Caco-2 (cell line): Measurements from ENCODE around the gene STK32B. TPM values are rescaled to one million over a fixed set of nuclear protein-coding genes. Genes with fewer than 3 reads are reported as not detected.

Source experiments
- BruUV-seq: library from RNA; stranded (reverse); fragments of 400-500 nt; replicated peaks from 2 replicates; lab custom pipeline; 2021; lab: Mats Ljungman, UMichigan
- CTCF ChIA-PET: fragments of 300-600 bp; sonication (Branson Sonifier 250); formaldehyde crosslinking; loops from one replicate; lab custom pipeline; 2022; ENCODE audit warnings: antibody characterized with exemption; lab: Charles Lee
- POLR2A ChIA-PET: fragments of 300-600 bp; sonication (Branson Sonifier 250); formaldehyde crosslinking; loops from one replicate; lab custom pipeline; 2022; ENCODE audit warnings: antibody characterized with exemption; lab: Charles Lee
- DNase-seq, 2 experiments: peaks; one replicate each; pipeline versions ENCODE4 v3.0.0 to v3.0.0-alpha.2; 2020 to 2022
- H3K27me3 ChIP-seq: replicated peaks from 2 replicates; pipeline ENCODE4 v1.6.0; 2011; ENCODE audit warnings: low read length; ENCODE audit not compliant: control insufficient read depth, insufficient read depth
- H3K36me3 ChIP-seq: 2 replicates; pipeline ENCODE4 v1.5.1; 2011; ENCODE audit warnings: low read length; ENCODE audit not compliant: control insufficient read depth, insufficient read depth
- H3K4me1 ChIP-seq: fragments of 250-450 bp; sonication (Bioruptor Pico); 2 replicates; pipeline ENCODE4 v1.5.1; 2020; ENCODE audit warnings: mild to moderate bottlenecking
- H3K4me3 ChIP-seq: 2 replicates; pipeline ENCODE4 v1.5.1; 2011; ENCODE audit warnings: low read depth, mild to moderate bottlenecking, control low read depth, low read length
- H3K9me3 ChIP-seq: fragments of 250-450 bp; sonication (Bioruptor Pico); 2 replicates; pipeline ENCODE4 v1.5.1; 2020; ENCODE audit warnings: mild to moderate bottlenecking, moderate library complexity
- H3K27ac Mint-ChIP-seq: one replicate; pipeline ENCODE4 v1.8.0; 2022; ENCODE audit warnings: mixed read lengths; ENCODE audit not compliant: unreplicated experiment
- H3K27me3 Mint-ChIP-seq: one replicate; pipeline ENCODE4 v1.8.0; 2022; ENCODE audit warnings: mixed read lengths; ENCODE audit not compliant: insufficient read depth, unreplicated experiment
- H3K36me3 Mint-ChIP-seq: one replicate; pipeline ENCODE4 v1.8.0; 2022; ENCODE audit warnings: mild to moderate bottlenecking, mixed read lengths; ENCODE audit not compliant: insufficient read depth, unreplicated experiment
- H3K4me1 Mint-ChIP-seq: one replicate; pipeline ENCODE4 v1.8.0; 2022; ENCODE audit warnings: low read depth, mixed read lengths; ENCODE audit not compliant: unreplicated experiment
- H3K4me3 Mint-ChIP-seq: one replicate; pipeline ENCODE4 v1.8.0; 2022; ENCODE audit warnings: mild to moderate bottlenecking, moderate library complexity, mixed read lengths; ENCODE audit not compliant: unreplicated experiment
- H3K9me3 Mint-ChIP-seq: one replicate; pipeline ENCODE4 v1.8.0; 2022; ENCODE audit warnings: mixed read lengths; ENCODE audit not compliant: unreplicated experiment
- intact Hi-C: fragments of 100-400 bp; cut with micrococcal nuclease; formaldehyde crosslinking; loops from one replicate; pipeline ENCODE4 v1.10.0; 2022; ENCODE audit not compliant: unreplicated experiment
- total RNA-seq: library from RNA; stranded (reverse); gene quantifications from 2 replicates; pipeline ENCODE4 v1.2.3, GENCODE V29; 2022
- TF ChIP-seq, protein P1 (sequence below), 2 experiments: fragments of 200-600 bp in 1 of 2; IDR thresholded peaks; 1 replicate in 1 of 2; 2 replicates in 1 of 2; pipeline versions ENCODE4 v1.5.1 to v1.8.0; 2011 to 2022; ENCODE audit warnings: antibody characterized with exemption in 1 of 2, control low read depth in 1 of 2, inconsistent platforms in 1 of 2, low read depth in 1 of 2, low read length in 1 of 2, mild to moderate bottlenecking in 1 of 2, moderate library complexity in 1 of 2; ENCODE audit not compliant: insufficient read depth in 1 of 2, severe bottlenecking in 1 of 2, unreplicated experiment in 1 of 2

The STK32B gene
- total RNA-seq, 1 experiment from 2014 or later = 11.2 TPM

DNA sequence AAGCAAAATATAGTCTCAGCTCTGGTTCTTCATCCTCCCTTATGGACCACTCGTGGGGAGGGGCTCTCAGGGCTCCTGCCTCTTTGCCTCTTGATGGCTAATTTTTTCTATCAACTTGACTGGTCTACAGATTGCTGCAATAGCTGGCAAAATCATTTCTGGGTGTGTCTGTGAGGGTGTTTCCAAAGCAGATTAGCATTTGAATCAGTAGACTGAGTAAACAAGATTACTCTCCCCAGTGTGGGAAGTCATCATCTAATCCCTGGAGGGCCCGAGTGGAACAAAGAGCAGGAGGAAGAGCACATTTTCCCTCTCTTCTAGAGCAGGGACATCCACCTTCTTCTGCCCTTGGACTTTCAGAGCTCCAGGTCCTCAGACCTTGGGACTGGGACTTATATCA is 153.5 kb downstream of the STK32B start:
- no peak overlapping the region for H3K27ac Mint-ChIP-seq
- H3K36me3 Mint-ChIP-seq = no peaks in the 10 kb centered on the region
- DNase-seq = no peak
- no peak overlapping the region for H3K4me3 Mint-ChIP-seq
- CTCF ChIA-PET = no interaction called here
- H3K4me3 ChIP-seq = no peak overlapping the region
- H3K4me1 ChIP-seq = no peaks in the 10 kb centered on the region
- H3K36me3 ChIP-seq = no peaks in the 10 kb centered on the region
- H3K9me3 ChIP-seq = no peaks in the 10 kb centered on the region
- POLR2A ChIA-PET = no interaction called here
- no peaks in the 10 kb centered on the region for H3K27me3 ChIP-seq
- BruUV-seq = no TSS peak
- TF ChIP-seq, protein P1, sequence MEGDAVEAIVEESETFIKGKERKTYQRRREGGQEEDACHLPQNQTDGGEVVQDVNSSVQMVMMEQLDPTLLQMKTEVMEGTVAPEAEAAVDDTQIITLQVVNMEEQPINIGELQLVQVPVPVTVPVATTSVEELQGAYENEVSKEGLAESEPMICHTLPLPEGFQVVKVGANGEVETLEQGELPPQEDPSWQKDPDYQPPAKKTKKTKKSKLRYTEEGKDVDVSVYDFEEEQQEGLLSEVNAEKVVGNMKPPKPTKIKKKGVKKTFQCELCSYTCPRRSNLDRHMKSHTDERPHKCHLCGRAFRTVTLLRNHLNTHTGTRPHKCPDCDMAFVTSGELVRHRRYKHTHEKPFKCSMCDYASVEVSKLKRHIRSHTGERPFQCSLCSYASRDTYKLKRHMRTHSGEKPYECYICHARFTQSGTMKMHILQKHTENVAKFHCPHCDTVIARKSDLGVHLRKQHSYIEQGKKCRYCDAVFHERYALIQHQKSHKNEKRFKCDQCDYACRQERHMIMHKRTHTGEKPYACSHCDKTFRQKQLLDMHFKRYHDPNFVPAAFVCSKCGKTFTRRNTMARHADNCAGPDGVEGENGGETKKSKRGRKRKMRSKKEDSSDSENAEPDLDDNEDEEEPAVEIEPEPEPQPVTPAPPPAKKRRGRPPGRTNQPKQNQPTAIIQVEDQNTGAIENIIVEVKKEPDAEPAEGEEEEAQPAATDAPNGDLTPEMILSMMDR (IDR thresholded peaks at IDR 0.05; ENCODE audit: insufficient read depth in 1 of 2, low read depth in 1 of 2, low read length in 1 of 2, severe bottlenecking in 1 of 2, unreplicated experiment in 1 of 2) = no peak
- H3K4me1 Mint-ChIP-seq = no peaks in the 10 kb centered on the region
- intact Hi-C loops = no loop called here
- H3K9me3 Mint-ChIP-seq = no peaks in the 10 kb centered on the region
- H3K27me3 Mint-ChIP-seq = no peaks in the 10 kb centered on the region

DNA sequence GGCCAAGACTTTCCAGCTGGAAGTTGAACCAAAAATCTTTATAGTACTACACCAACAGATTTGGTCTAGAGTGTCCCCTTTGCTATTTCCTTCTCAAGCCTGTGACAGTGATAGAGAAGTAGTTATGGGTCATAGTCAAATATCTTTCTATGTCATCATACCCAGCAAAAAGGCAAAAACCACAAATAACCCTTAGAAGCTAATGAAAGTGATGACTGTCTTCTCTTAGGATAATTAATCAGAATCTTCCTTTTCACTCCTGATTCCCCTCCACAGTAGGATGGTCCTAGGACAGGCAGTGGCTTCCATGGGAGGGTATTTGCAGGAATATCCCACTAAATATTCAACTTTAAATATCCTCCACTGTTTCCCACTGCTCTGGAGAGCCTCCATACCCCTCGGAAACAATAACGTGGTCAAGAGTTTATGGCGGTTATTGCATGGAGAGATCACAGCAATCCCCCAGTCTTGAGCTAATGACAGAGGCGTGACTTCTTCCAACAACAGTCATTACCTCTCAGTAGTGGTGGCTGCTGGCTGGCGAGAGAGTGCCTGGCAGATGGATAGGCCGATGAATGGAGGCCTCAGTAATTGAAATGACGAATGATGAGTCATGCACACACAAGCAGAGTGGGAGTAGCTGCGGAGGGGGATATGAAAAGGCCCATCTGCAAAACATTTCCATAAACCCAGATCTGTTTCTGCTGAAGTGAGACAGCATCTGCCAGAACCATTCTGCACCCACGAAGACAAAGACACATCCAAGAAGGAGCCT is 154.9 kb downstream of the STK32B start:
- intact Hi-C loops = no loop called here
- TF ChIP-seq, protein P1 (IDR thresholded peaks at IDR 0.05; ENCODE audit: insufficient read depth in 1 of 2, low read depth in 1 of 2, low read length in 1 of 2, severe bottlenecking in 1 of 2, unreplicated experiment in 1 of 2) = no peak
- no peak overlapping the region for H3K4me3 ChIP-seq
- ChIA-PET POLR2A (no interaction called here), CTCF (no interaction called here)
- H3K36me3 Mint-ChIP-seq = no peaks in the 10 kb centered on the region
- DNase-seq = no peak
- no TSS peak for BruUV-seq
- no peaks in the 10 kb centered on the region for H3K36me3 ChIP-seq
- no peaks in the 10 kb centered on the region for H3K9me3 Mint-ChIP-seq
- no peaks in the 10 kb centered on the region for H3K9me3 ChIP-seq
- peaks cover 2% of the 10 kb centered on the region for H3K27me3 Mint-ChIP-seq
- no peaks in the 10 kb centered on the region for H3K4me1 Mint-ChIP-seq
- no peak overlapping the region for H3K4me3 Mint-ChIP-seq
- H3K4me1 ChIP-seq = no peaks in the 10 kb centered on the region
- no peaks in the 10 kb centered on the region for H3K27me3 ChIP-seq
- H3K27ac Mint-ChIP-seq = no peak overlapping the region

DNA sequence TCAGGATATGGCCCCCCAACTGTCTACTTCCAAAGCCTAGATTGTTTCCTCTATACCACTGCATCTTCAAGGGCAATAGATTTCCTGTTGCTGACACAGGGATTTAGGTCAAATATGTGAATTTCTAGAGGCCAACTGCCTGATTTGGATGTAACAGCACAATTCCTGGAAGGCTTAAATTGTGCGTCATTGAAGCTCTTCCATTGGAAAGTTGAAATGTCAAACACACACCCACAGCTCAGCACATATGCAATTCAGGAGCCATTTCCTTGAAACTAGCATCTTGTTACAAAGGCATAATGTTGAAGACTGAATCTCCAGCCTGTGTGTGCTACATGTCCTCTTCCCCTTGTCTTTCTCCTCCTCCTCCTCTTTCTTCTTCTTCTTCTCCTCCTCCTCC is 158.6 kb downstream of the STK32B start:
- Mint-ChIP-seq H3K36me3 (no peaks in the 10 kb centered on the region), H3K4me1 (no peaks in the 10 kb centered on the region), H3K27ac (no peak overlapping the region), H3K9me3 (no peaks in the 10 kb centered on the region), H3K27me3 (peaks cover 9% of the 10 kb centered on the region), H3K4me3 (no peak overlapping the region)
- intact Hi-C loops = no loop called here
- DNase-seq = no peak
- no TSS peak for BruUV-seq
- no peaks in the 10 kb centered on the region for H3K27me3 ChIP-seq
- no peaks in the 10 kb centered on the region for H3K36me3 ChIP-seq
- no peaks in the 10 kb centered on the region for H3K9me3 ChIP-seq
- POLR2A ChIA-PET = no interaction called here
- TF ChIP-seq, protein P1 (IDR thresholded peaks at IDR 0.05; ENCODE audit: insufficient read depth in 1 of 2, low read depth in 1 of 2, low read length in 1 of 2, severe bottlenecking in 1 of 2, unreplicated experiment in 1 of 2) = no peak
- CTCF ChIA-PET = no interaction called here
- H3K4me1 ChIP-seq = no peaks in the 10 kb centered on the region
- no peak overlapping the region for H3K4me3 ChIP-seq
